Measurements from ENCODE around the gene TRIM66.

Gene TRIM66

DNA sequence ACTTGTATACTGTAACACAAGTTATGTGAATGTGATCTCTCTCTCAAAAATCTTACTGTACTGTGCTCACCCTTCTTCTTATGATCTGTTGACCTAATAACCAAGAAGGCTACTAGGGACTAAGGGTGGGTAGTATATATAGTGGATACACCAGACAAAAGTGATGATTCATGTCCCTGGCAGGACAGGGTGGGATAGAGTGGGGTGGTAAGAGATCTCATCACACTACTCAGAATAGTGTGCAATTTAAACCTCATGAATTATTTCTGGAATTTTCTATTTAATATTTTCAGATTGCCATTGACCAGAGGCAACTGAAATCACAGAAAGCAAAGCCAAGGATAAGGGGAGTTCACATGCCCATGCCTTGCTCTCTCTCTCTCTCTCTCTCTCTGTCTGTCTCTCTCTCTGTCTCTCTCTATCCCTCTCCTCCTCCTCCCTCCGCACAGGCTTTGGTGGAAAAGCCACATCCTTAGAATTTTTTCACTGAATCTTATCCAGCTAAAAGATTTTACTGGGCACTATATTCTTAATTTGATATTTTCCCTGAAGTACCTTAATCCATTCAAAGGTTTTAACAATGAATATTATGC is 76.4 kb downstream of the TRIM66 start:
- DNase-seq = no peak

DNA sequence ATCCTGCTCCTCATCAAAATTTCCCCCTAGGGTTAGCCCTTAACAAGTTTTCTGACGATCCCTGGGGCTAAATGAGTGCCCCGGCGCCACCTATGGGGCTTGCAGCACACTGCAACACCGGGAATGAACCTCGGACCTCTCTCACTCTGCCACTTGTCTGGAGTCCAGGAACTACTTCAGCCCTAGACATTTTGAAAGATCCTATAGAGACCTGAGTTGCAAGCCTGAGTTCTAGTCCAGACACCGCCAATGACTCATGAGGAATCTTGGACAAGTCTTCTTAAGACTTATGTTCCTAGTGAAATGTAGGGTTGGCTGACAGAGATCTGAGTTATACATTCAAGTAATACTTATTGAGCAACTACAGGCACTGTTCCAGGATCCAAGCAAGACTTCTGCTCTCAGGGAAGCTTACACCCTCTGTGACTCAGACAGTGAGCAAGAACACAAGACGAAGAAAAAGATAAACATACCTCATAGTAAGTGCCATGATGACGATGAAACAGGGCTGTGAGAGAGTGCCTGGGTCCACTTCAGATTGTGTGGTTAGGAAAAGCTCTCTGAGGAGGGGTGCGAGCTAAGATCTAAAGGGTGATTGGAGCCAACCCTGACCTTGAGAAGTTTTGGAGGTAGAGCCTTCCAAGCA is 78.3 kb downstream of the TRIM66 start:
- peak; percentile 43 to 52 for DNase-seq

DNA sequence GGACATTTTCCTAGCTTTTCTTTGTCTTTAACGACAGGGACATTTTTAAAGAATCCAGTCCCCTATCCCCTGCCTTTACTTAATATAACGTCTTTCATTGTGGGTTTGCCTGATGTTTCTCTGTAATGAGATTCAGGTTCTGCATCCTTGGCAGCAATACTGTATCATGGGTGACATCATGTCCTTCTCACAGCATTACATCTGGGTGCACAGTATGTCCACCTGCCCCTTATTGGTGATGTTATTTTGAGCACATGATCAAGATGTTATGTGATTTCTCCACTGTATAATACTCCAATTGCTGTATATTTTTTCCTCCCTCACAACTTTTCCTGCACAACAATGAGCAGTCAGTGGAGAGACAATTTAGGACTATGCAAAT is 78.8 kb downstream of the TRIM66 start:
- no peak for DNase-seq

DNA sequence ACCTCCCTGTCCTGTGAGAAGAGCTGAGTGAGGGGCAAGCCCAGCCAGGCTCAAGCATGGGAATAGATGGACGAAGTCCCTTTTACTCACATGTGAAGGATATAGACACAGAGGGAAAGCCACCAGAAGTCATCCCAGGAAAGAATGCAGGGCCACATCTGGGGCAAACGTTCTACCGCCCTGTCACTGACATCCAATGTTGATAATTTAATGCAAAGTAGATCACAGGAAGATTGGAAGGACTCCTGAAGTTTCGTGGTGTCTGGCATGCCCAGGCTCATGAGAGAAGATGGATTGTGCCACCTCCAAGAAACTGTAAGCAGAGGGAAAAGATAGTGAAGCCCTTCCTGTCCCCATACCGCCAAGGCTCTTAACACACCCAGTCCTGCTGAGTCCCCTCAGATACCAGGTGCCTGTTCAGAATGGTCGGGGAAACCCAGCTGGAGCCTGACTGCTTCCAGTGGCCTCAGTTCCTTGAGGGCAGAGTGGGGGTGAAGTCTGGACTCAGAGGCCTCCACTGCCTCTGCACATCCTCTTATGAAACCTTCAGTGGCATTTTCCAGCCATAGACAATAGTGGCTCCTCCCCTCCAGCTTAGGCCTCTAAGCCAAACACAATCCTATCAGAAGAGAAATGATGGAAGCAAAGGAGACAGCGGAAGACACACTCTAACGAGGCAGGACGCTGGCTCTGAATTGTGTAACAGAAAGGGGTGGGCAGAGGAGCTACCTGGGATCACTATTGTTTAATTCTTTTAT is 80.9 kb downstream of the TRIM66 start:
- no peak for DNase-seq

DNA sequence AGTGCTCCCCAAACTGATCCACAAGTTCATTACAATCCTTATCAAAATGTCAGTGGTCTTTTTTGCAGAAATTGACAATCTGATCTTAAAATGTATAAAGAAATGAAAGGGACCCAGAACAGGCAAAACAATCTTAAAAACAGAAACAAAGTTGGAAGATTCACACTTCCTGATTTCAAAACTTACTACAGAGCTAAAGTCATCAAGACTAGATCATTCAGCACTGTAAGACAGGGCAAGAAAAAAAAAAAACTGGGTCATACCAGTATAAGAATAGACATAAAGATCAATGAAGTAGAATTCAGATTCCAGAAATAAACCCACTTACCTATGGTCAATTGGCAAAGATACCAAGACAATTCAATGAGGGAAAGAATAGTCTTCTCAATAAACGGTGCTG is 84.0 kb downstream of the TRIM66 start:
- no peak for DNase-seq

DNA sequence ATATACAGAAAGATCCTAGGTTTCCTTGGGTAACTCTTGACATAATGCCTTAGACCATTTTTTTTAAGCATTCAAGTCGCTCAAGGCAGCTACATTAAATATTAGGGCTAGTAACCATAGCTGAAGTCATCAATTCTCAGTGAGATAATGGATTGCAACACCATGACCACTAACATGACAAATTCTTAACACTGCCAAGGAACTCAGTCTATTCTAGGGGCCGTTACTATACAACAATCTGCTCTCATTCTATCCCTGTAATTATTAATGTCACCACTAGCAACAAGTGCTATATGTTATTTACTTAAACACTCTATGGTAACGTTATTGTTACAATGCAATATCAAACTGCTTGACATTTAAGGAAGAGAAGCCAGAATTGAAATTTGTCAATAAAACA is 85.3 kb downstream of the TRIM66 start:
- no peak for DNase-seq

DNA sequence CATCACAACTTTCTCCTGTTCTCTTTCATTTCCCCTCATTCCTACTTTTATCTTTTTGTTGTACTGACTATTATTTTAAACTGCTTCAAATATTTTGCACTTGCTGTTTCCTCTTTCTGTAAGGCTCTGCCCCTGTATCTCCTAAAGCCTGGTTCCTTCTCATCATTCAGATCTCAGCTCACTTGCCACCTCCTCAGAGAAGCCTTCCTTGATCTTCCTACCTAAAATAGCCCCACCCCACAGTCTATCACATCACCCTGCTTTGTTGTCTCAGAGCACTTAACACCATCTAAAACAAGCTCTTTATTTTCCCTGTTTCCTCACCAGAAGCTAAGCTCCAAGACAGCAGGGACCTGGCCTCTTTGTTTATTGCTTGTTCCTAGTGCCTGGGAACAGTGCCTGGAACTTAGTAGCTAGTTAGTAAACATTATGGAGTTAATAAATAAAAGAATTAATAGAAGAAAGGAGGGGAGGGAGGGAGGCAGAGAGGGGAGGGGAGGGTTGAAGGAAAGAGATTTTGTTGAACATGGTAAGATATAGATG is 85.9 kb downstream of the TRIM66 start:
- no peak for DNase-seq

DNA sequence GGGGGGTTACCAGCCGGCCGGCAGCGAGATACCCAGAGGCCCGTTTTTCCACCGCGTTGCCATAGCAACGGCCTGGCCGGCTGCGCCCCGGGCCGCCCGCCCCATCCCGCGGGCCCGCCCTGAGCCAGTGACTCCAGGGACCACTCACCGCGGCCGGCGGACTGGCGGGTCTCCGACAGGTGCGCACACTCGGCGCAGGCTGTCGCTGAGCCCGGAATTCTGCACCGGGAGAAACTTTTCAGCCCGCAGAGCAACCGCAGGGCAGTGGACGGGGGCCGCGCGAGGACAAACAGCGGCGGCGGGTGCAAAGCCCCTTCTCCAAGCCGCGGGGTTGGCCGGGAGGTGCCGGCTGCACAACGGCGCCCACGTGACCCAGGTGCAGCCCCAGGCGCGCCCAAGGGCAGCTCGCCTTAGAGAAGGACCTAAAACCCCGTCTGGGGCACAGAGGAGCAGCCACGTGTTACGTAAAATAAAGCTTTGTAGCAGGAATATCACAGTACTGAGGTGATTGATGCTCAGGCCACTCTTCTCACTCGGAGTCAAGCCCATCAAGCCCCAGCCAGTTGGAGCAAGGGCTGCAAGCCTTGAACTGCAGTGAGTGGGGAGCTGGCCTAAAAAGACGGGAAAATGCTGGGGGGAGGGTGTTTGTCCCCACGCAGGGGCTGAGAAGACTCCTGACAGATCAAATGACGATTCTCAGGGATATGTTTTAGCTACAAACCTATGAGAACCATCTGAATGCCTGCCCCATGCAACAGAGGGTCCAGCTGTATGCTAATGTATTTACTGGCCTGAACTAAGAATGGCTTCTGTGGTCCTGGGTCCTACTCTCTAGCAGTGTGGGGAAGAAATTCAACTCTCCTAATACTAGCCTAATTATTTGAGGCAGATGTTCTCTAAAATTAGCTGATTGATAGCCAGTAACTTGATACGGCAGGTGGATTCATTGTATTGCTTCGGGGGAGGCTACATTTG is 88.2 kb downstream of the TRIM66 start, which contains the start of gene STK33:
Gene STK33 (minus strand): TSS at position 294 of the 975 bp plus-strand sequence. CDS start 119,323 bp downstream, outside the sequence.
- DNase-seq = peak; percentile 42 to 48

DNA sequence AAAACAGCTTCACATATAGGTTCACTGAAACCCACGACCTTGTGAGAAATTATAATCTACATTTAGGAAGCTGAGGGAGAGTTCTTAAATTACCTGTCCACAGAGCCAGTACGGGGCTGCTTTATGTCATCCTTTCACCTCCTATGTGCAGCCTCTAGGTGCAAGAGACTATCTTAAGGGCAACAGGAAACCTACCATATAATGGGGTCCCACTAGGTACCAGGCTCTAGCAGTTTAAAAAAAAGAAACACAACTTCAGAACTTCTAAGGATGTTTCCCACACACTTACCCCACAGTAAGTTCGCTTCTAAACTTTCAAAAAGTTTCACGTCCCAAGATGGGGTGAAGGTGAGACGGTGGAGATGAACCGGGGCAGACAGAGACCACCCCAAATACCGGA is 89.0 kb downstream of the TRIM66 start:
- DNase-seq = no peak

DNA sequence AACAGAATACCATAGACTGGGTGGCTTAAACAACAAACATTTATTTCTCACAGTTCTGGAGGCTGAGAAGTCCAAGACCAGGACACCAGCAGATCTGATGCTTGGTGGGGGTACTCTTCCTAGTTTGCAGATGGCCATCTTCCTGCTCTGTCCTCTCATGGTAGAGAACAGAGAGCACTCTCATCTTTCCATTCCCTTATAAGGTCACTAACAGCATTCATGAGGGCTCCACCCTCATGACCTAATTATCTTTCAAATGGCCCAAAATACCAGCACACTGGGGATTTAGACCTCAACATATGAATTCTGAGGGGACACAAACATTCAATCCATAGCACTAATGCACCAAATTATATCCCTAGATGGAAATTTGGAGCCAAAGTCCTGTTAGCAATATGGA is 94.5 kb downstream of the TRIM66 start:
- DNase-seq = no peak

DNA sequence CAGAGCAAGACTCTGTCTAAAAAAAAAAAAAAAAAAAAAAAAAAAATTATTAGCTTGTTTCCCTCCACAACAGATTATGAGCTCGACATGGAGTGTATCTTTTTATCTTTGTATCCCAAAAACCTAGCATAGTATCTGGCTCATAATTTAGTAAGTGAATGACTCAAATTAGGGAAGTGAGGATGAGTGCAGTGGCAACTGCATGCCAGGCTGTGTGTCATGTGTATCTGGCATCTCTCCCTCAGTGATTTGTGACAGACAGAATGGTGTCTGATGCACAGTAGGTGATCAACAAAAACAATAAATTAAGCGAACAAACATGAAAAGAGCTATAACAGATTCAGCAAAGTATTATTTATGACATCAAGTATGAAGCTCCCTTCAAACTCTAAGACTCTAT is 95.7 kb downstream of the TRIM66 start:
- no peak for DNase-seq

DNA sequence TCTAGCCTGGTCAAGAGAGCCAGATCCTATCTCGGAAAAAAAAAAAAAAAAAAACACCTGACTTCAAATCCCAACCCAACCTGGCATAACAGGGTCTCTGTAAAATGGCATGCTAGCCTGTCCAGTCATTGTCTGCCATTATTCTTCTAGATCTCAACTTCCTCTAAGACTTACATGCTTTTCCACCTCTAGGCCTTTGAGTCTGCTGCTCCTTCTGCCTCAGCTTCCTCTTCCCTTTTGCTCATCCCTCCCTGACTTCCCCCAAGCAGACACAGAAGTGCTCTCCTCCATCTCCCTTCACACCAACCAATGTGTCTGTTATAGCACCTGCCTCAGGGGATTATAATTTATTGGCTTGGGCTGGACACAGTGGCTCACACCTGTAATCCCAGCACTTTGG is 96.3 kb downstream of the TRIM66 start:
- DNase-seq = no peak

DNA sequence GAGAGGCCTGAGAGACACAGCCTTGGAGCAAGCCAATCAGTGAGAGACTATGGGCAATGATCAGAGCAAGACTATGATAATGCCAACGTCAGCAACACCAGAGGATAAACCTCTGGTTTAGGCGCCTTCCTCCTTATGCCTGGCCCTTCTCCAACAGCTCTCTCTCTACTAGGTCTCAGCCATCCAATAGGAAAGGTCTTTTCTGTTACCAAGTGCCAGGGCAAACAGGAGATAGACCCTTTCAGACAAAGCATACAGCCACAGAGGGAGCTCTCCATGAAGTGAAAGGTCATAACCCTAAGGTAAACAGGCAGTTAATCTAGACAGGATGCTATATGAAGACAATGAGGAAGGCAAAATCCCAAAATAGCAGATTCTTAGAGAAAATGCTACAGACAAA is 98.0 kb downstream of the TRIM66 start:
- no peak for DNase-seq

DNA sequence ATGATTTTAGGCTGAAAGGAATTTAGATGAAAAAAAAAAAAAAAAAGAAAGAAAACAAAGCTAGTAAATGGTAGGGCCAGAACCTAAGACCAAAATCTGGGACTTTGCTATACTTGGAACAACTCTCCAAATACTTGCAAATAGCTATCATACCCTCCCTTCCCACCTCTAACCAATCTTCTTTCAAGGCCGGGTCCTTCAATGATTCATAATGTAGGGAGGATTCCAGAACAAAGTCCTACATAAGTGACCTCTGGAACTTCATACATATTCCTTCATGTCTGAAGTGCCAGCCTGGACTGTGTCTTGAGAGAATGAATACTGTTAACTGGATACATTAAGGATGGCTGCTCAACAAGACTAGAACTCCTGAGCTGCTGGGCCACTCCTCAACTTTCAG is 98.4 kb downstream of the TRIM66 start:
- no peak for DNase-seq

DNA sequence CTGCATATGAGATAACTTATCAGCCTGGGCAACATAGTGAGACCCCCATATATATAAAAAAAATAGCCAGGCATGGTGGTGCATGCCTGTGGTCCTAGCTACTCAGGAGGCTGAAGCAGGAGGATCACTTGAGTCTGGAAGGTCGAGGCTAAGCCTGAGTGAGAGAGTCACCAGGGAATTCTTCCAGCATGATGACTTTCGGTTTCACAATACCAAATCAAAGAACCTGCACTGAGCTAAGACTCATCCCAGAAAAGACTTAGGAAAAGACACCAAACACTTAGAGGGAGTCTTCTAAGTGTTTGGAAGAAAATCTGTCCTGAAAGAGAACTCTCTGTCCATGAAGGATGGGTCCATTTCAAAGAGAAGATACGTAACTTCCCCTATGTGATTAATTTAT is 101.2 kb downstream of the TRIM66 start:
- no peak for DNase-seq

DNA sequence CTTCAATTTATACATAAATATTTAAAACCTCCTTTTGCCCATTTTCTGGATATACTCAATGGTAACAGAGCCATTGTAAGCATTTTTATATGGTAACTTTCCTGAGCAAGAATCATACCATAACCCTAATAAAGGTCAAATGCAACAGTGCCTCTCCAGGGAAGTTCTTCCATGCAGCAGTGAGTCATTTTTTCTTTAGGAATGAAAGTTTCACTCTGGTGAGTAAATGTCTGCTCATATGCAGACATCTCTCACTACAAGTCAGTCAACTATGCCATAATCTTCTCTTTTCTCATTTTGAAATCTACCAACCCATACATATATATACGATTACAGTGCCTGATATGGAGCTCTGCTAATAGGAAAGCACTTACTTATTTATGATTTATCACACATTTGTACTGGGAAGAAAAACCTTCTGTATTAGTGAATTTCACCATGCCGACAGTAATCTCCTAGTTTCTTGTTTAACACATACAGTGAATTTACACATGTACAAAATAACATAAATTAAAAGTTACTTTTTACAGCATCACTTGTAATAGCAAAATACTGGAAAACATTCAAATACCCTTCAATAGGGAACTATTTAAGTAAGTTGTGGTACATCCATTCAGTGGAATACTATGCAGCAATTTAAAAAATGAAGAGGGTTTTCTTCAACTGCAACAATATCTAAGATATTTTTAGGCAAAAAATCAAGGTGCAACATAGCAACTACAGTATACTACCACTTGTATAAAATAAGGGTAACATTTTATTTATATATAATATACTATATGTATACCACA is 104.5 kb downstream of the TRIM66 start:
- DNase-seq = no peak

DNA sequence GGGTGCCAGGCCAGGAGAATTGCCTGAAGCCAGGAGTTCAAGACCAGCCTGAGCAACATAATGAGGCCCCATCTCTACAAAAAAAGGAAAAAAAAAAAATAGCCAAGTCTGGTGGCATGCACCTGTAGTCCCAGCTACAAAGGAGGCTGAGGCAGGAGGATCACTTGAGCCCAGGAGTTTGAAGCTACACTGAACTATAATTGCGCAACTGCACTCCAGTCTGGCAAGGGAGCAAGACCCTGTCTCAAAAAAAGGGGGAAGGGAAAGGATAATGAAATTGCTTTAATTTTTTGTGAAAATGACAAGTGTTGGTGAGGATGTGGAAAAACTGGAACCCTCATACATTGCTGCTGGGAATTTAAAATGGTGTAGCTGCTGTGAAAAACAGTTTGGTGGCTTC is 107.7 kb downstream of the TRIM66 start:
- no peak for DNase-seq

DNA sequence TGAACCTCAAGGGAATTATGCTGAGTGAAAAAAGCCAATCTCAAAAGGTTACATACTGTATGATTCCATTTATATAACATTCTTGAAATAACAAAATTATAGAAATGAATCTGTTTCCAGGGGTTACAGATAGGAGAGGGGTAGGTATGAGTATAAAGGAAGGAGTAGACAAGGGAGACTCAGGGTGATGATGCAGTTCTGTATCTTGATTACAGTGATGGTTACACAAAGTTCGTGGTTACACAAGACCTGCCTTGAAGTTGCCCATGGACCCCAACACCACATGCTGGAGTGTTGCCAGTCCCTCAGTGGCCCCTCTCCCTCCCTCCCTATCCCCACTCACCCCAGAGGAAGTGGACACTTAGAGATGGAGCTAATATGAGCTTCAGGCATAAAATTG is 108.7 kb downstream of the TRIM66 start:
- no peak for DNase-seq

DNA sequence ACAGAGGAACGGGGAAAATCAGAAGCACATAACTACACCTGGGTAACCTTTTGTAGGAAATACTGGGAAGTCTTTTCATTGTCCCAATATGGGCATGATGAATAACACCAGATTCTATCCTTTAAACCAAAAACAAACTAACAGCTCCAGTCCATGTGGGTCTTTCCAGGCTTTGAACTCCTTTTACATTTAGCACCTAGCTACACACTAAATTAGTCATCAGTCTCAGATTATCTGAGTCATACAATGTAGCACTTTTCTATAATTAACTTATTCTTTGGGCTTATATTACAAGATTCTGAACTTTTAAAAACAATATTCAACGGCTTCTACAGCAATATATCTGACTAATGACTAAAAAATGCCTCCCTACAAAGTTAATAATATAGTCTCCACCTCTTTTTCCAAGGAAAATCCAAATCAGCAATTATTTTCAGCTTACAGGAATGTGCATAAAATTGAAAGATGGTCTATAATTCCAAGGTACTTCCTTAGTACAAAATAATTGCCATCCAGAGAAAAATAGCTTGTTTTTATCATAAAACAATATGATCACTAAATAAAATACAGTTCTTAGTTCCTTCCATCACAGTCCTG is 114.8 kb downstream of the TRIM66 start:
- DNase-seq = no peak

DNA sequence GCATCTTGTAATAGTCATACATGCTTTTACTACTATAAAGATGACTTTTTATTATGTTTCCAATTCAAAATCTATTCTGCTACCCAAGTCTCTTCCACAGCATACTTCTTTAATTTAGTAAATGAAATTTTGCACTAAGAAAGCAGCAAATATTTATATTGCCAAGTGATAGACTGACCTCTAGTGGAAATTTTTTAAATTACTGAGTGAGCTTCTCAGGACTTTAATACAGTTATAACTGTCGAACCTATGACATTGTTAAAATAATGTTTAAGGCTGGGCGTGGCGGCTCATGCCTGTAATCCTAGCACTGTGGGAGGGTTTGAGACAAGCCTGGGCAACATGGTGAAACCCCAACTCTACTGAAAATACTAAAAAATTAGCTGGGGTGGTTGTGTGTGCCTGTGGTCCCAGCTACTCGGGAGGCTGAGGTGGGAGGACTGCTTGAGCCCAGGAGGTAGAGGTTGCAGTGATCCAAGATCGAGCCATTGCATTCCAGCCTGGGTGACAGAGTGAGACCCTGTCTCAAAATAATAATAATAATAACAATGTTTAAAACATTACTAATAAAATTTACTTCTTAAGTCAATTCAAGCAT is 115.8 kb downstream of the TRIM66 start:
- DNase-seq = no peak

DNA sequence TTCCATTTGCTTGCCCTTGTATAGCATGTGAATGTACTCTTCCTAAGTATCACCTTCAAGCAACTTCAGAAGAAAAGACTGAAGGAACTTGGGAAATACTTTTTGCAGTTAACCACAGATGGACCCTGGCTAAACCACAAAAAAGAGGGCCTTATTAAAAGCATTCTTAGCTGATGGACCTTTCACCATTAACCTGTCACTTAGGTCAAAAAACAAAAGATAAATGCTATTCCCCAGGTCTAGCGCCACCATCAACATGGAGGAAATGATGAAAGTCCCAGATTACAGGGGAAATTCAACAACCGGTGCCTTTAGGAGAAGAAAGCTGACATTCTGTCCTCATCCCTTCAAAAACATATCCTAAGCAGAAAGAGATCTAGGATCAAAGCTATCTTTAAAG is 117.9 kb downstream of the TRIM66 start:
- no peak for DNase-seq

Measured in activated CD4-positive, alpha-beta T cell treated with anti-CD3 and anti-CD28 coated beads, Interleukin-2, amount 50 U/mL, for 48 hours (primary cell).